Natural killer cell treated with Interleukin-12 subunit alpha and Interleukin-12 subunit beta and Interleukin-15 and Interleukin-18, amount 100 ng/mL, for 72 hours (primary cell): ENCODE measurements around the gene COMMD3. TPM values are rescaled to one million over a fixed set of nuclear protein-coding genes. Genes with fewer than 3 reads are reported as not detected.

Experiments used
- ATAC-seq, 2 donors: fragments of 150-1000 bp; cut with Tn5 transposase in 1 of 2; sonication (Bioruptor Pico), chemical (Tn5 transposase) in 1 of 2; 2 replicates each; pipeline ENCODE4 v1.10.0; 2021
- DNase-seq: peaks from one replicate; pipeline ENCODE4 v3.0.0; 2022; ENCODE audit warnings: low spot score
- H3K27ac Mint-ChIP-seq, 2 donors: 1 replicate in 1 of 2; 2 replicates in 1 of 2; pipeline ENCODE4 v1.8.0; 2022; ENCODE audit warnings: mixed read lengths in 2 of 2, mild to moderate bottlenecking in 1 of 2, moderate library complexity in 1 of 2
- H3K27me3 Mint-ChIP-seq, 2 donors: 1 replicate in 1 of 2; 2 replicates in 1 of 2; pipeline ENCODE4 v1.8.0; 2022; ENCODE audit warnings: mixed read lengths in 2 of 2
- H3K36me3 Mint-ChIP-seq: one replicate; pipeline ENCODE4 v1.8.0; 2022; ENCODE audit warnings: mixed read lengths
- H3K4me1 Mint-ChIP-seq, 2 donors: 1 replicate in 1 of 2; 2 replicates in 1 of 2; pipeline ENCODE4 v1.8.0; 2022; ENCODE audit warnings: low read depth in 2 of 2, mixed read lengths in 2 of 2, mild to moderate bottlenecking in 1 of 2
- H3K4me3 Mint-ChIP-seq: one replicate; pipeline ENCODE4 v1.8.0; 2022; ENCODE audit warnings: mixed read lengths
- H3K9me3 Mint-ChIP-seq: 2 replicates; pipeline ENCODE4 v1.8.0; 2022; ENCODE audit warnings: mixed read lengths
- total RNA-seq, 2 donors: library from RNA; stranded (reverse); gene quantifications; one replicate each; pipeline ENCODE4 v1.2.3, GENCODE V29; 2022

Gene COMMD3
- total RNA-seq, 2 donors from 2014 or later = 50.1 to 55.8 TPM

DNA sequence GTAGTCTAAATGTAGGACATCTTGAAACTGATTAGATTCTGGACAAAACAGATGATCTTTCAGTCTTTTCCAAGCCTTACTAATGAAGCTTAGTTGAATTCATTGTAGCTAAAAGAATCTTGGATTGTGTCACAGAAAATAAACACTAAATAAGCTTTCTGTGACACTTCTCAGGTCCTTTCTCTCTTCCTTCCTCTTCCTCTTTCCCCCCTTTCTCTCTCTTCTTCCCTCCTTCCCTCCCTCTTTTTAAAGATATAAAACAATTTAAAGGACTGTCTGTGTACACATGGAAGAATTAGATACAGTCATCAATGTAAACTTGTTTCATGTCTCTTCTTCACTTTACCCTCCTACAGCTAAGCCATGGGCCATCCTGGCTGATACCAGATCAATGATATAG is 5.3 kb upstream of the COMMD3 start:
- H3K36me3 Mint-ChIP-seq = no peaks in the 10 kb centered on the region
- peaks cover 5 to 17% of the 10 kb centered on the region in 2 donors for H3K4me1 Mint-ChIP-seq
- no peak overlapping the region for H3K4me3 Mint-ChIP-seq
- H3K27ac Mint-ChIP-seq = no peak overlapping the region
- ATAC-seq = no peak
- H3K9me3 Mint-ChIP-seq = no peaks in the 10 kb centered on the region
- DNase-seq = no peak
- H3K27me3 Mint-ChIP-seq = peaks cover 12 to 13% of the 10 kb centered on the region in 2 donors

DNA sequence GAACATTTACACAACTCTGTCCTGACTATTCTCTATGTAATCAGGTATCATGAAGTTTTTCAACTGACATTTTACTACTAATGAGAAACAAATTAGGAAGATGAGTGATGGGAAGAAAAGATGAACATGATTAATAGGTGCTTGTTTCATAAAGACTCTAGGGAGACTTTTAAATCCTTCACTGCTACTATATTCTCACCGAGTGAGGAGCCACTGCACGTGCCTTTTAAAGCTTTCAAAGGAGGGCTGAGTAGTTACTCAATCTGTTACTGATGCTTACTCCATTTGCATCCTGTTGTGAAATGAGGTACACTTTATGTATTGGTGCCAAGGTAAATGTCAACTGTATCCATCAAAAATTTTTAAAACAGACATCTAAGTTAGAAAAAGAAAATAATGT is 1.3 kb upstream of the COMMD3 start:
- Mint-ChIP-seq H3K27ac (peak overlapping the region in 1 of 2 donors; percentile 78), H3K36me3 (peaks cover under 1% of the 10 kb centered on the region), H3K4me3 (peak overlapping the region; percentile 88), H3K4me1 (peaks cover 8 to 33% of the 10 kb centered on the region in 2 donors), H3K27me3 (peaks cover 5 to 13% of the 10 kb centered on the region in 2 donors), H3K9me3 (no peaks in the 10 kb centered on the region)
- ATAC-seq (no peak), DNase-seq (no peak)

DNA sequence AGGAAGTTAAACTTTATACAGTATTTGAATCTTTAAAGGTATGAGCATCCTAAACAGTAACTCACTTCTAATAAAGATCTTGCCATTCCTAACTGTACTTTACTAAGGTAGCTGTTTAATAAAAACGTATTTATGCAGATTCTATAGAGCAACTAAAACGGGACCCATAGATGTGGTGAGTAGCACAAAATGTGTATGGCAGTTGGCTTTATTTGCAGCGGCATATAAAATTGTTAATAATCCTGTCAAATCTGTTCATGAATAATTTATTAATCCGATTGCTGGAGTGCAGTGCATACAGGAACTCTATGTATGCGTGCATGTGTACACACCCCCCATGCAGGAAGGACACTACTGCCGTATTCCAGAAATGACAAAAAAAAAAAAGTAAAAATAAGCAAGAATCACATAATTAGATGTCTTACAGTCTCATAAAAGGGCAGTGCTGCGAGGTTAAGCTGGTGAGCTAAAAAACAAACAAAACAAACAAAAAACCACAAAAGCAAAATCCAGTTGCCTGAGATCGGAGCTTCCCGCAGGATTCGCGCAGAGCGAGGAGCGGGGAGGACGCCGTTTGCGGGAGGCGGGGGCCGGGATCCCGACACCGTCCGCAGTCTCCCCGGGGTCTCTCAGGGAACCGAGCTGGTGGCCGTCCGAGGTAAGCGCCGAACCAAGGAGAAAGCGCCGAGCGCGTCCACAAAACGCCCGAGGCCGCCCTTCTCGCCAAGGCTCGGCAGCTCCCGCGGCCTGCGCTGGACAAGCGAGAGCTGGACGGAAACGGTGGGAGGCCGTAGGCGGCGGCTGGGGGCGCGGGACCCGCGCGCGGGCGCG is 518 bp upstream of the COMMD3 start:
- H3K4me3 Mint-ChIP-seq = peak overlapping the region; percentile 88

DNA sequence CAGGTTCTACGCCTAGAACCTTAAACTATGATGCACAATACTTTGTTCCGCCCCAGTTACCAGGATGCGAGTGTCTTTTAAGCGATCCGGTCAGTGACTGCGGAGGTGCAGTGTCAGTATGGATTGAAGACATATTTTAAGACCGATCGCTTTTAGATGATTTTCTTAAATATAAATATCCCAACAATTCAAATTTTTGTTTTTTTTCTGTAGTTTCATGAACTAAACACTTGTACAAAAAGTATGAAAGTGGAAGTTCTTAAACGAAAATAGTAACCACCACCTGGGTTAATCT is 835 bp downstream of the COMMD3 start:
- peak overlapping the region; percentile 78 to 96 for H3K27ac Mint-ChIP-seq
- ATAC-seq (peak in 1 of 2 donors; percentile 3), DNase-seq (no peak)
- peak overlapping the region; percentile 96 for H3K4me3 Mint-ChIP-seq
- peaks cover 13 to 32% of the 10 kb centered on the region in 2 donors for H3K4me1 Mint-ChIP-seq
- H3K27me3 Mint-ChIP-seq = no peaks in the 10 kb centered on the region
- peaks cover 6% of the 10 kb centered on the region for H3K36me3 Mint-ChIP-seq
- H3K9me3 Mint-ChIP-seq = no peaks in the 10 kb centered on the region

More for the DNA sequence above, 518 bp upstream of the COMMD3 start:
- Mint-ChIP-seq H3K4me1 (peaks cover 13 to 38% of the 10 kb centered on the region in 2 donors), H3K27ac (peak overlapping the region; percentile 78 to 96), H3K36me3 (peaks cover 6% of the 10 kb centered on the region), H3K27me3 (peaks cover 5 to 12% of the 10 kb centered on the region in 2 donors), H3K9me3 (no peaks in the 10 kb centered on the region)
- ATAC-seq = peak in 1 of 2 donors; percentile 41
- no peak for DNase-seq

DNA sequence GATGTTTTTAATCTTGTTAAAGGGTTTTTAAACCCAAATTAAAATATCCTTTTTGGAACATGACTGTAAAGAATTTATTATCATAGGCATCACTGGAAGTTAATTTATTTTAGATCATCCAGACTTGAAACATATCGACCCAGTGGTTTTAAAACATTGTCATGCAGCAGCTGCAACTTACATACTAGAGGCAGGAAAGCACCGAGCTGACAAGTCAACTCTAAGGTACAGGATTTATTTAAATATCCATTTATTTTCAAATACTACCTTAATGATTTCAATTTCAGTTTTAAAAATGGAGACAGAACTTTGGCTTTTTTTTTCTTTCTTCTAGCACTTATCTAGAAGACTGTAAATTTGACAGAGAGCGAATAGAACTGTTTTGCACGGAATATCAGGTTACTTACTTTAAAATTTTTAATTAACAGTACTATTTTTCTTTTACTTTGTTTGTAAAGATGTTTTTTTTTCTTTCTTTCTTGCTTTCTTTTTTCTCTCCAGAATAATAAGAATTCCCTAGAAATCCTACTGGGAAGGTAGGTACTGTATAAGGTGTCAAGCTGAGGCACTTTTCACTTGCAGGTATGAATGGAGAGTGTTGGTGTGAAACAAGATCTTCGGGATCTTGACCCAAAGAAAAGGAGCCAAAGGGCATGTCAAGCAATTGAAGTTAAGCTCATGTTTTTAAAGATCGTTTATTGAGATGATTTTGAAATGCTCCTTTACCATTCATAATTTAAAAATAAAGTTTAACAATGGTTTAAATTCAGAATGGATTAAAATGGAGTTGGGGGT is 1.8 kb downstream of the COMMD3 start:
- H3K27ac Mint-ChIP-seq = peak overlapping the region; percentile 31 to 97

DNA sequence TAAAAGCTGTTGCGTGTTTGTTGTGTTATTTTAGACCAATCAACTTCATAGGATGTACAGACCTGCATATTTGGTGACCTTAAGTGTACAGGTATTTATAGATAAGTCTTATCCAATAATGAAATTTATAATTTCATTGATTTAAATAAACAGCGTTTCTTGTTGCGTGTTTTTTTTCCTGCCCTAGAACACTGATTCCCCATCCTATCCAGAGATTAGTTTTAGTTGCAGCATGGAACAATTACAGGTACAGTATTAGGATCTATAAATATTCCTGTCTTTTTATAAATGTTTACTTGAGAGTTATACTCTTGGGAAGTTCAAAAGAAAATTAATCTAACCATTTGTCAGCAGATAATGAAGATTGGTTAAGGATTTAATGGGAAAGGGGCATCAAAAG is 2.6 kb downstream of the COMMD3 start:
- ATAC-seq = no peak
- H3K4me3 Mint-ChIP-seq = peak overlapping the region; percentile 97

More for the DNA sequence above, 1.8 kb downstream of the COMMD3 start:
- Mint-ChIP-seq H3K27me3 (peaks cover 0 to 6% of the 10 kb centered on the region in 2 donors), H3K9me3 (no peaks in the 10 kb centered on the region), H3K4me3 (peak overlapping the region; percentile 96), H3K4me1 (peaks cover 20 to 42% of the 10 kb centered on the region in 2 donors), H3K36me3 (peaks cover 6% of the 10 kb centered on the region)
- ATAC-seq (no peak), DNase-seq (no peak)

DNA sequence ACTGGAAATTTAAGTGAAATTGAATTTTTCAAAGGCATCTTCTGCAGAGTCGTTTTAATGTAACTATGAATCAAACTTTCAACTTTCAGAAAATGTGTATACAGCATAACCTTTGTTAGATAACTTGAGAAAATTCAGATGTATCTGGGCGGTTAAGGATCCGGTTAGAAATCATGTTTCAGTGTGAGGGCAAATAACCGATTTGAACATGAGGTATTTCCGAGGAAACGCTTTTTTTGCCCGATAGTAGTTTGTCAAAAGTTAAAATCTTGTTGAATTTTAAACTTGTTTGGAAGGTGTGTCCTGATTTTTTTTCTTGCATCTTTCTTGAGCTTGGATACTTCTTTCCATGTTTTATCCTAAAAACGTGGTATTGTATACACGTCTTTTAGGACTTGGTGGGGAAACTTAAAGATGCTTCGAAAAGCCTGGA is 3.4 kb downstream of the COMMD3 start:
- H3K27ac Mint-ChIP-seq = peak overlapping the region; percentile 96 to 97
- ATAC-seq (no peak), DNase-seq (no peak)
- peak overlapping the region; percentile 97 for H3K4me3 Mint-ChIP-seq
- peaks cover 6% of the 10 kb centered on the region for H3K36me3 Mint-ChIP-seq
- peaks cover 6% of the 10 kb centered on the region in 2 donors for H3K27me3 Mint-ChIP-seq
- H3K4me1 Mint-ChIP-seq = peaks cover 31 to 57% of the 10 kb centered on the region in 2 donors
- no peaks in the 10 kb centered on the region for H3K9me3 Mint-ChIP-seq

More for the DNA sequence above, 2.6 kb downstream of the COMMD3 start:
- H3K9me3 Mint-ChIP-seq = no peaks in the 10 kb centered on the region
- peak overlapping the region in 1 of 2 donors; percentile 97 for H3K27ac Mint-ChIP-seq
- H3K36me3 Mint-ChIP-seq = peaks cover 6% of the 10 kb centered on the region
- H3K27me3 Mint-ChIP-seq = peaks cover 0 to 6% of the 10 kb centered on the region in 2 donors
- peaks cover 24 to 50% of the 10 kb centered on the region in 2 donors for H3K4me1 Mint-ChIP-seq
- no peak for DNase-seq

DNA sequence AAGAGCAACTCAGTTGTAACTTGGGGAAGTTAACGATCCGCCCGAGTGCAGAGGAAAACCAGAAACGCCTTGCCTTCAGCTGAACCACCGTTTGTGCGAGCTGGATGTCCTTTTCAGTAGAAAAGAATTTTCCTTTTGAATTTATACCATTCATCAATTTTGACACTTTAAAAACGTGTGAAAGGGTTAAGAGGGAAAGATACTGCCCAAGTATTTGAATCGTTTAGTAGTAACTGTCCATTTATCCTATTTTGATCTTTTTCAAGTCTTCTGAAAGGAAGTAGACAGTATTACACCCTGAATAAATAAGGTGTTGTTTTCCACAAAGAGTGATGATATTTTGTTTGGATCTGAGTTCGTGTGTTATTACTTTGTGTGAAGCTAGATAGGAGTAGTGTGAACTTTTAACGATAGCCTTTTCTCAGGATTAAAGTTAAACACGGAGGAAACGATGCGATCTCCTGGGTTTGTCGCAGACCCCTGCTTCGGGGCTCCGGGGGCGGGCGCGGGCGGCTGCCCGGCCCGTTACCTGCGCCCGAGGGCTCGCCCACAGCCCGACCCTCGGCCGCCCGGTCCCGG is 3.9 kb downstream of the COMMD3 start:
- Mint-ChIP-seq H3K4me1 (peaks cover 37 to 59% of the 10 kb centered on the region in 2 donors), H3K4me3 (peak overlapping the region; percentile 97), H3K27ac (peak overlapping the region; percentile 96 to 97), H3K36me3 (peaks cover 6% of the 10 kb centered on the region), H3K27me3 (peaks cover 8 to 11% of the 10 kb centered on the region in 2 donors), H3K9me3 (no peaks in the 10 kb centered on the region)
- no peak for ATAC-seq
- DNase-seq = no peak

DNA sequence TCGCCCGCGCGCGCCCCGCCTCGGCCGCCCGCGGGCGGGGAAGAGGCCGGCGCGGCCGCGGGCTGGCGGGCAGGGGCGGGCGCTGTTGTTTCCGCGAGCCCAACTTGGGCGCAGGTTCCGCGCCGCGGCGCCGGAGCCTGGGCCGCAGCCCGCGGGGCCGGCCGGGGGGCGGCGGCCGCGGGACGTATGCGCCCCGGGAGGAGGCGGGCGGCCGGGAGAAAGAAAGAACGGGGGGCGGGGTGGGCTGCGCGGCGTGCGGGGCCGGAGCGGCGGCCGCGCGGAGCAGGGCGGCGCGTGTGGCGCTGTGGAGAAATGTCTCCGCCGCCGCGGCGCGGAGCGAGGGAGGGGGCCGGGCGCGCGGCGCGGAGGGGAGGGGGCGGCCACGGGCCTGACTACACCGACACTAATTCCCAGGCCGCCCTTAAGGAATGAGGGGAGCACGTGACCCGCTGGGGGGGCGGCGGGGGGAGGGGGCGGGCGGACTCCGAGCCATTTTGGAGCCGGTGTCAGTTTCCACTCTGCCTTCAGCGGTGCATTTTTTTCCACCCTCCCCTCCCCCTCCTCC is 4.5 kb downstream of the COMMD3 start, which contains the start of gene BMI1:
Gene BMI1, plus strand, starts transcription at position 509 of the 565 bp plus-strand sequence. CDS start 5,351 bp downstream, outside the sequence.
- no peaks in the 10 kb centered on the region for H3K9me3 Mint-ChIP-seq

DNA sequence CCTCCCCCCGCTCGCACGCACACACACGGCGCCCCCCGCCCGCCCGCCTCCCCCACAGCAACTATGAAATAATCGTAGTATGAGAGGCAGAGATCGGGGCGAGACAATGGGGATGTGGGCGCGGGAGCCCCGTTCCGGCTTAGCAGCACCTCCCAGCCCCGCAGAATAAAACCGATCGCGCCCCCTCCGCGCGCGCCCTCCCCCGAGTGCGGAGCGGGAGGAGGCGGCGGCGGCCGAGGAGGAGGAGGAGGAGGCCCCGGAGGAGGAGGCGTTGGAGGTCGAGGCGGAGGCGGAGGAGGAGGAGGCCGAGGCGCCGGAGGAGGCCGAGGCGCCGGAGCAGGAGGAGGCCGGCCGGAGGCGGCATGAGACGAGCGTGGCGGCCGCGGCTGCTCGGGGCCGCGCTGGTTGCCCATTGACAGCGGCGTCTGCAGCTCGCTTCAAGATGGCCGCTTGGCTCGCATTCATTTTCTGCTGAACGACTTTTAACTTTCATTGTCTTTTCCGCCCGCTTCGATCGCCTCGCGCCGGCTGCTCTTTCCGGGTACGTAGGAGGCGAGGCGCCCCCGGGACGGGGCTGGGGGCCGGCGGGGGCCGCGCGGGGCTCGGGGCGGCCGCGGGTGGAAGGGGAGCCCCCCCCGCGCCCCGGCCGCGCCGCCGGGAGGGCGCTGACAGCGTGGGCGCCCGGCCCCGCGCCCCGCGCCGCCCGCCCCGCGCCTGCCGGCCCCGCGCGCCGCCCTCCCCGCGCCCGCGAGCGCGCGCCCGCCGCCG is 5.2 kb downstream of the COMMD3 start:
- peaks cover 35 to 58% of the 10 kb centered on the region in 2 donors for H3K4me1 Mint-ChIP-seq
- peaks cover 6% of the 10 kb centered on the region for H3K36me3 Mint-ChIP-seq
- peaks cover 8 to 12% of the 10 kb centered on the region in 2 donors for H3K27me3 Mint-ChIP-seq
- H3K9me3 Mint-ChIP-seq = no peaks in the 10 kb centered on the region
- DNase-seq (peak; percentile 69), ATAC-seq (peak; percentile 51 to 65)
- peak overlapping the region; percentile 50 to 62 for H3K27ac Mint-ChIP-seq
- H3K4me3 Mint-ChIP-seq = peak overlapping the region; percentile 64

More for the DNA sequence above, 4.5 kb downstream of the COMMD3 start, which contains the start of gene BMI1:
- peaks cover 8 to 12% of the 10 kb centered on the region in 2 donors for H3K27me3 Mint-ChIP-seq
- H3K36me3 Mint-ChIP-seq = peaks cover 6% of the 10 kb centered on the region
- DNase-seq = peak; percentile 69
- peak within 1 kb of the TSS; percentile 97 for H3K4me3 Mint-ChIP-seq
- H3K4me1 Mint-ChIP-seq = peaks cover 33 to 54% of the 10 kb centered on the region in 2 donors
- H3K27ac Mint-ChIP-seq = peak within 1 kb of the TSS; percentile 96 to 97
- peak; percentile 55 to 62 for ATAC-seq

DNA sequence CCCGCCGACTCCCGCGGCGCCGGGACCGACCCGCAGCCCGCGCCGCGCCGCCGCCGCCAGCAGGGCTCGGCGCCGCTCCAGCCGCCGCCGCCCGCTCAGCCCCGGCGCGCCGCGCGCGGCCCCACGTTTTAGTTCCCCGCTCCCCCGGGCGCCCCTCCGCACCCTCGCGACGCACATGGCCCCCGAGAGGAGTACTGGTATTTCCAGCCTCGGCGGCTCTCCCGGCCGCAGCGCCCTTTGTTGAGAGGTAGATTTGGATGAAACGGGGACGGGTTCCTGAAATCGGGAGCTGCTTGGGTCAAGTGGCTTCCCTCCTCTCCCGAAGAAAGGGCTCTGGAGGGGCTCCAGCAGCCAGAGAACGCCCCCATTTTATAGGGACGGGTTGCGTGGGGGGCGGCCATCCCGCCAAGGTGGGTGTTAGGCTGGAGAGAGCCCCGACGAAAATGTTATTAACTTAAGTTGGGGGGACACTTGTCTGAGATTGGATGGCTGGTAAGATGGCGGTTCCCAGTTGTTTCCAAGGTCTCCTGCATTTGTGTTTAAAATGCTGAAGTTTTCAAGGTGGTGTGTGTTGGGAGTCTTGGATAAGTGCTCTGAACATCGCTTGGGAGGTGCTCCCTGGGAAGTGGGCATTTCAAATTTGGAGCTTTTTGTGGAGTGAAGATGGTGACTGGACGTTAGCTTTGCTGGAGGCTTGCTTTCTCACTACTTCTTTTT is 5.9 kb downstream of the COMMD3 start:
- no peak for ATAC-seq
- H3K4me1 Mint-ChIP-seq = peaks cover 33 to 64% of the 10 kb centered on the region in 2 donors
- peaks cover 8 to 12% of the 10 kb centered on the region in 2 donors for H3K27me3 Mint-ChIP-seq
- H3K9me3 Mint-ChIP-seq = no peaks in the 10 kb centered on the region
- H3K27ac Mint-ChIP-seq = peak overlapping the region; percentile 32 to 62
- peaks cover 6% of the 10 kb centered on the region for H3K36me3 Mint-ChIP-seq
- peak overlapping the region; percentile 81 for H3K4me3 Mint-ChIP-seq
- DNase-seq = no peak

DNA sequence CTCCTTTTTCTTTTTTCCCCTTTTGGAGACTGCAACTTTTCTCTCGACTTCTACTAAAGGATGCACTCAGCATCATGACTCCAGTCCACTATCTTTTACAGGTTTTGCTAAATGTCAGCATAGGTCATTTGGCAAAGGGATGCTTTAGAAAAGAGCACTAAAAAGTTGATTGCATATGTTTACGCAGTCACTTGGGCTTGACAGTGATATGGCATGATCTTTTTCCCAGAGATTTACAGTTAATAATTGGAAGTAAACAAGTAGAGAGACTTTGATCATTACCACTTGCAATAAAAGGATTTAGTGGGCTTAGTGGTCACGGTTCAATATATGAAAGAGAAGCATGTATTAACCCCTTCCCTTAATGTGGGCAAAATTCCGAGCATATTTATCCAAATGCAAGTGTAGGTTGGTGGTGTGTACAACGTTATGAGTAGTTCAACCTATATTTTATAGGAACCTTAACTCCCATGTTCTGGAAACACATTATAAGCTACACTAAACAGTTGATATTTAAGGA is 6.5 kb downstream of the COMMD3 start:
- Mint-ChIP-seq H3K4me3 (peak overlapping the region; percentile 81), H3K9me3 (no peaks in the 10 kb centered on the region), H3K27me3 (peaks cover 8 to 12% of the 10 kb centered on the region in 2 donors), H3K36me3 (peaks cover 6% of the 10 kb centered on the region), H3K27ac (peak overlapping the region; percentile 32 to 62), H3K4me1 (peaks cover 33 to 64% of the 10 kb centered on the region in 2 donors)
- ATAC-seq (no peak), DNase-seq (no peak)
